ENCODE results near the gene BICC1. TPM values are rescaled to one million over a fixed set of nuclear protein-coding genes. Genes with fewer than 3 reads are reported as not detected.

The BICC1 gene
- total RNA-seq, 1 experiment from 2014 or later: 0.57 TPM

GRCh38 chr10:58851606-58852005, 338.9 kb downstream of the BICC1 start:
- Histone ChIP-seq H4K5ac (ENCODE audit: insufficient read length, low read depth, low read length) (no peak overlapping the region), H3K79me1 (ENCODE audit: insufficient read depth, low read depth, low read length, poor library complexity, severe bottlenecking) (no peaks in the 10 kb centered on the region), H3K27ac (ENCODE audit: insufficient read length, low read depth, low read length) (no peak overlapping the region), H3K14ac (ENCODE audit: insufficient read depth, low read length) (no peak overlapping the region), H3K27me3 (ENCODE audit: insufficient read depth, low read length) (no peaks in the 10 kb centered on the region), H2BK5ac (ENCODE audit: insufficient read length, low read length) (no peak overlapping the region), H2AK5ac (ENCODE audit: insufficient read length, low read length) (no peak overlapping the region), H3K4ac (ENCODE audit: low read depth, low read length) (no peak overlapping the region), H2BK12ac (ENCODE audit: insufficient read length, low read depth, low read length) (no peak overlapping the region), H2BK20ac (ENCODE audit: low read depth, low read length, poor library complexity, severe bottlenecking) (no peak overlapping the region), H3K4me2 (ENCODE audit: insufficient read depth, insufficient read length, low read length) (no peak overlapping the region), H2BK120ac (ENCODE audit: low read depth, low read length, poor library complexity, severe bottlenecking) (no peak overlapping the region), H3K79me2 (ENCODE audit: insufficient read depth, low read length) (no peaks in the 10 kb centered on the region), H4K20me1 (ENCODE audit: control insufficient read depth, insufficient read depth, insufficient read length) (no peaks in the 10 kb centered on the region), H3K9me3 (ENCODE audit: control insufficient read depth, low read depth, low read length) (no peaks in the 10 kb centered on the region), H2AFZ (ENCODE audit: low read length) (no peak overlapping the region), H3K9ac (ENCODE audit: extremely low read depth, insufficient read length, low read length) (no peak overlapping the region), H3T11ph (ENCODE audit: low read length) (no peak overlapping the region), H3K4me1 (ENCODE audit: insufficient read depth, low read length) (no peaks in the 10 kb centered on the region; the same call in 1 of the 2 replicates), H3K18ac (ENCODE audit: insufficient read length, low read depth, low read length) (no peak overlapping the region), H3K23ac (ENCODE audit: insufficient read length, low read depth, low read length) (no peak overlapping the region), H3K56ac (ENCODE audit: insufficient read length, low read depth, low read length) (no peak overlapping the region), H4K91ac (ENCODE audit: insufficient read length, low read depth, low read length) (no peak overlapping the region), H3K23me2 (ENCODE audit: insufficient read length, low read depth, low read length, poor library complexity, severe bottlenecking) (no peaks in the 10 kb centered on the region), H4K8ac (replicated peaks; ENCODE audit: insufficient read length, low read depth, low read length) (no peak overlapping the region), H2BK15ac (ENCODE audit: low read depth, low read length) (no peak overlapping the region)
- no peak for DNase-seq
- Mint-ChIP-seq H3K9me3 (no peaks in the 10 kb centered on the region), H3K27me3 (ENCODE audit: low read depth) (no peaks in the 10 kb centered on the region), H3K4me3 (no peak overlapping the region), H3K27ac (no peak overlapping the region), H3K36me3 (ENCODE audit: insufficient read depth in 1 of 3, low read depth in 3 of 3) (no peaks in the 10 kb centered on the region), H3K4me1 (peaks cover 3% of the 10 kb centered on the region in 2 experiments)
- WGBS (ENCODE audit: extremely low coverage, insufficient read length, low lambda C conversion rate): no CpG with 5 or more reads among the region's 2 CpGs
- no peak for TF ChIP-seq CTCF (conservative IDR thresholded peaks at IDR 0.05)

All from H9 (cell line).